ENCODE measurements around the gene GPT2.

Gene GPT2

DNA sequence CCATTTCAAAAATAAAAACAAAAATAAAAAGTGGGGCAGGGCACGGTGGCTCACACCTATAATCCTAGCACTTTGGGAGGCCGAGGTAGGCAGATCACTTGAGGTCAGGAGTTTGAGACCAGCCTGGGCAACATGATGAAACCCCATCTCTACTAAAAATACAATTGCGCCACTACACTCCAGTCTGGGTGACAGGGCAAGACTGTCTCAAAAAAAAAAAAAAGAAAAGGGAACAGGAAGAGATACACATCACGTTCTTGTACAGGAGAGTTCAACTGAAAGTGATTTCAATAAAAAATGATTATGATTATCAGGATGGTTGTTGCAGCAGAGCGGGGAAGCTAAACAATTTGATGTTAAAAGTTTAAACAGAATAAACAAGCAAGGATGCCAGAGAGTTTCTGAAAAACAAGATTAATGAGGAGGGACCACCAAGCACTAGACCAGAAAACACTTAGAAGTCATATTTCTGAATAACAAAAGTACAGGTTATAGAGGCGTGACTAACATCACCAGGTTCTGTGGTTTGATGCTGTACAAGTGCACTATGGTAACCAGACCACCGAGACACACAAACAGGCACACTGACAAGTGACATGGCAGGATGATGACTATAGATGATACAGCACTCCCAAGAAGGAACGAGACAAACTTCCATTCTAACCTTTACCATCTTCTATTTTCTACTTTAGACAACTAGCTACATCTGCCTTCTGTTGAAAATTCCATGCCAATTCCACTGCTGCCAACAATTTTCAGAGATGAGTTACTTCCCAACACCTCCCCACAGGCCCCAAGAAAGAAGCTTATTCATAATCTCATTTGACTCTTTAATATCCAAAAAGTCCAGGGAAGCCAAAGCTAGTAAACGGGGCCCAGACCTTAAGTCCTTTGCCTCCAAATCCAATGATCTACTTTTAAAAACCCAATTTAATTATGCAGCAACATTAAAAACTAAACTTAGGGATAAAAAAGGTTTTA lies 77.5 kb downstream of the GPT2 start:
- Mint-ChIP-seq H3K4me1 (ENCODE audit: low read depth in 2 of 2) (peaks cover 21 to 26% of the 10 kb centered on the region in 2 donors), H3K9me3 (no peaks in the 10 kb centered on the region), H3K4me3 (peak overlapping the region; percentile 26 to 46), H3K36me3 (ENCODE audit: insufficient read depth) (peaks cover 100% of the 10 kb centered on the region), H3K27ac (peak overlapping the region; percentile 74 to 95), H3K27me3 (no peaks in the 10 kb centered on the region)
- peak; percentile 96 for ATAC-seq (replicated peaks)
- DNase-seq, result peak; percentile 1 to 17 (median 9)

DNA sequence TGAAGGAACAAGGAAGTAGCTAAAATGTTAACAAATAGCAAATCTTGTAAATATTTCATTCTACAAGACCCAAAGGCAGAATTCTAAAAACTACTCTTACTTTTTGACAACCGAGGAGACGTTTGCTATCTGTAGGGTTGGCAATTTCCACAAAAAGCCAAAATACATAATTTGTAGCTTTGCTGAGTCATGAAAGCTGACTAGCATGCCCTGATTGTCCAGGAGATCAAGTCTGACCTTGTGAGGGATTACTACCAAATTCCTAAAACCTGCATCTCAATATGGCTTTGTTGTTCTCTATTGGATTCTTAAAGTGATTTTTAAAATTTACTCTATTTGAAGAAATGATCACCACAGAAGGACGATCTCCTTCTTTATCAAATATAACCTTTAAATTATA lies 78.5 kb downstream of the GPT2 start:
- peak overlapping the region; percentile 74 to 95 for H3K27ac Mint-ChIP-seq
- ATAC-seq (replicated peaks) (no peak), DNase-seq (no peak)
- H3K27me3 Mint-ChIP-seq, result no peaks in the 10 kb centered on the region
- H3K9me3 Mint-ChIP-seq, result no peaks in the 10 kb centered on the region
- peaks cover 100% of the 10 kb centered on the region for H3K36me3 Mint-ChIP-seq (ENCODE audit: insufficient read depth)
- H3K4me3 Mint-ChIP-seq, result peak overlapping the region; percentile 26 to 46
- peaks cover 28 to 32% of the 10 kb centered on the region in 2 donors for H3K4me1 Mint-ChIP-seq (ENCODE audit: low read depth in 2 of 2)

DNA sequence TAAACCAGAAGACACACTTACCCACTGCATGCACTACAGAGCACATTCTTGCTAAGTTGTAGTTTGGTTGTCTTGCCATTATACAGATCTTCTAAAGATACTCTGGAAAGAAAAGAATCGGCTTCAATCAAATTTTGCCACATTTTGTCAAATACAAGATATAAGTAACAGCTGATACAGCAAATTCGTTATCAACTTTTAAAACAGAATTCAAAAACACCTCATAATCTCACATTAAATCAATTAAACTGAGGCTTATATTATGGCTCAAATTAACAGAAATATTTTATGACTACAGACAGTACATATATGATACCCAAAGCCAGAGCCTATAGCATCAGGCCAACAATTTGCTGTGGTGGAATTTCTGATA lies 83.9 kb downstream of the GPT2 start:
- no peaks in the 10 kb centered on the region for H3K9me3 Mint-ChIP-seq
- no peaks in the 10 kb centered on the region for H3K27me3 Mint-ChIP-seq
- no peak for ATAC-seq (replicated peaks)
- H3K4me1 Mint-ChIP-seq (ENCODE audit: low read depth in 2 of 2), result peaks cover 25 to 40% of the 10 kb centered on the region in 2 donors
- no peak for DNase-seq
- peaks cover 98% of the 10 kb centered on the region for H3K36me3 Mint-ChIP-seq (ENCODE audit: insufficient read depth)
- H3K4me3 Mint-ChIP-seq, result no peak overlapping the region
- H3K27ac Mint-ChIP-seq, result no peak overlapping the region

DNA sequence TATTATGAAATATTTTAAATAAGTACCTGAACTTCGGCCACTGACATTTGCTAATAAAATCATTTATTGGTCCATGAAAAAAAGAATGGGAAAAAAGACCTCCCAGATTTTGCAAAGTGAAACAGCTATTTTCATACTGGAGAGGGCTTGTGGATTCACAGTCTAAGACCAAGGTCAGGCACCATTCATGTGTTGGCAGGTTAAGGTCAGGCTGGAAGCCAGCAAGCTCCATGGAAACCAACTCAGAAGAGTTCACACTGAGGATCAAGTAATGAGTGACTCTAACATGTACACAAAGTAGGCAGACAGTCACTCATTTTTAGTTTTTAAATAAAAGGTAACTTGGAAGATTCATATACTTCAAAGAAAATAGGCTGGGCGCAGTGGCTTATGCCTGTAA lies 85.9 kb downstream of the GPT2 start:
- Mint-ChIP-seq H3K4me1 (ENCODE audit: low read depth in 2 of 2) (peaks cover 31 to 42% of the 10 kb centered on the region in 2 donors), H3K4me3 (peak overlapping the region in 1 of 2 donors; percentile 40)

DNA sequence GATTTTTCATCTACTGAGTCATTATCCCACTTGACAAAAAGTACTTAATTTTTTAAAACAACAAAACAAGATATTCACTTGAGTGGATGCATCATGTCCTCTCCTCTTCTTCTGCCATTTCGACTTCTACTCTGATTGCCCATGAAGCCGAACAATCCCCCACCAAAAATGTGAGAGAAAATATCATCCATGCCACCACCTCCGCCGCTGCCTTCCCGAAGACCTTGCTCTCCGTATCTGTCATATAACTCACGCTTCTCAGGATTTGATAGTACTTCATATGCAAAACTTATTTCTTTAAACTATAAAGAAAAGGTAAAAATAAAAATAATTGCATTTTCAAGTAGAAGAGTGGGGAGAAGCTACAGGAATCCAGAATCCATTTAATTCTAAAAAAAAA lies 87.1 kb downstream of the GPT2 start:
- no peaks in the 10 kb centered on the region for H3K27me3 Mint-ChIP-seq
- peak overlapping the region; percentile 8 to 90 for H3K4me3 Mint-ChIP-seq
- H3K4me1 Mint-ChIP-seq (ENCODE audit: low read depth in 2 of 2), result peaks cover 31 to 46% of the 10 kb centered on the region in 2 donors
- H3K36me3 Mint-ChIP-seq (ENCODE audit: insufficient read depth), result peaks cover 83% of the 10 kb centered on the region
- DNase-seq, result no peak
- no peak for ATAC-seq (replicated peaks)
- peak overlapping the region; percentile 83 to 99 for H3K27ac Mint-ChIP-seq
- no peaks in the 10 kb centered on the region for H3K9me3 Mint-ChIP-seq

More for the DNA sequence above, 85.9 kb downstream of the GPT2 start:
- Mint-ChIP-seq H3K36me3 (ENCODE audit: insufficient read depth) (peaks cover 94% of the 10 kb centered on the region), H3K27me3 (no peaks in the 10 kb centered on the region), H3K9me3 (no peaks in the 10 kb centered on the region), H3K27ac (no peak overlapping the region)
- no peak for ATAC-seq (replicated peaks)
- no peak for DNase-seq

DNA sequence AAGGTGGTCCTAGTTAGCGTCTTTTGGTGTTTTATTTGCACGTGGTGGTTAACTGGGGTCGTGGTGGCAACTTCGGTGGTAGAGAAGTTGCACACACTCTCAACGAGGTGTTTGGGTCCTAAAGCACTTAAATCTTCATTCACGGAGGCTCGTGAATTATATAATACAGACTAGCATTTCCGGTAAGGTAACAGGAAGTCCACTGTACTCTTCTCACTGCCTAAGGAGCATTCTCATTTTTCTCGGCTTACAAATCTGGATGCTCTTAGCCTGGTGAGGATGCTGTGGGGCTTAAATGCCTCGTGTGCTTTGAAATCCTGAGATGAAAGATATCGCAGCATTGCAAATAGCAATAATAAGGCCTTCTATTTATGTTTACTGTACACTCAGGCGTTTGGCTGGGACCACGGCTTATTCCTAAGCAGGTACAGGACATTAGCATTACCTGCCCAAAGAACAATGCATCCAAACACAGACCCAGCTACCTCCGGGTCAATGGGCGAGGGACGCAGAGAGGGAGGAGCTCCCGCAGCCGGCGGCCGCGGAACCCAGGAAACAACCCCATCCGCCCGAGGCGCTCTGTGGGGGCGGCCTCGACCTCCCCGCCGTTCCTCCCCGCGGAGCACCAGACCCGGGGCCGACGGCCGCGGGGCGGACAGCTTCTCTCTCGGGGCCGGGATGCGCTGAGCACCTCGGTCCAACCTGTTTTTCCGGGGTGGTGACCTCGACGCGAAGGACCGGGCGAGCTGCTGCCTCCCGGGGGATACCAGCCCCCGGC lies 88.5 kb downstream of the GPT2 start:
- peak; percentile 28 to 44 (median 29) for DNase-seq
- Mint-ChIP-seq H3K27me3 (no peaks in the 10 kb centered on the region), H3K36me3 (ENCODE audit: insufficient read depth) (peaks cover 69% of the 10 kb centered on the region), H3K9me3 (no peaks in the 10 kb centered on the region), H3K4me1 (ENCODE audit: low read depth in 2 of 2) (peaks cover 24 to 40% of the 10 kb centered on the region in 2 donors), H3K4me3 (peak overlapping the region; percentile 90 to 91), H3K27ac (peak overlapping the region; percentile 99)
- peak; percentile 36 for ATAC-seq (replicated peaks)

DNA sequence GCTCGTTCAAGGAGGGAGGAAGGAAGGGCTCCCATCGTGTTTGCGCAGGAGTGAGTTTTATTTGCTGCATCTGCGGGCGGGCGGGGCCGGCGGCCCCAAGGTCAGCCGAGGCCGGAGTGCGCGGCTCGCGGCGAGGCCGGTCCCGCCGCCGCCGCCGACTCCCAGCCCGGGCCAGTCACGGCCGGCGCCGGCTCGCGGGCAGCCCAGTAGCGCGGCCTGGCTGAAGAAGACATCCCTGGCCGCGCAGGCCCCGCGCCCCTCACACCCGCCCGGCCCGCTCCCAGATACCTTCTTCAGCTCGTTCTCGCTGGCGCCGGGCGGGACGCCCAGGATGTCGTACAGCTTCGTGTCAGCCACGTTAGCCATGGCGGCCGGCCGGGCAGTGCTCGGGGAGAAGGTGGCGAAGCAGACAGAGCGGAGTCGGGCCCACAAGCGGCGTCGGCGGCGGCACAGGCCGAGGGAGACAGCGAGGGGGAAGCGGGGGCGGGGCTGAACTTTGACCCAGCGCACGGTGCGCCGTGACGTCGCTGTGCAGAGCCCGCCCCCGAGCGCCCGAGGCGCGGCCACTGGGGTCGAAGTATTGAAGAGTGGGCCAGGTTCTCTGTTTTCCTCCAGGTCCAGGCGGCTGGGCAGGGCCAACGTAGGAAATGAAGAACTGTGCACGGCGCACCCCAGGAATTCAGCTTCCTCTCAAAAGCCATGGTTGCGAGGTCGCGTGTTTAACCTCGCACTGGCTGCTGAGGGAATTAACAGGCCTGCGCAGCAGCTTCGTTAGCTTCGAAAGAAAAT lies 89.2 kb downstream of the GPT2 start, which contains the start of gene DNAJA2:
TSS of gene DNAJA2 (minus strand) at position 468 of the 789 bp plus-strand sequence. CDS start at position 366, 102 bp downstream.
- DNase-seq (peak; percentile 92 to 93 (median 92)), ATAC-seq (replicated peaks) (peak; percentile 90)
- peaks cover 61% of the 10 kb centered on the region for H3K36me3 Mint-ChIP-seq (ENCODE audit: insufficient read depth)
- peaks cover 24 to 37% of the 10 kb centered on the region in 2 donors for H3K4me1 Mint-ChIP-seq (ENCODE audit: low read depth in 2 of 2)
- H3K27ac Mint-ChIP-seq, result peak within 1 kb of the TSS; percentile 99
- no peaks in the 10 kb centered on the region for H3K27me3 Mint-ChIP-seq
- H3K4me3 Mint-ChIP-seq, result peak within 1 kb of the TSS; percentile 90 to 91
- no peaks in the 10 kb centered on the region for H3K9me3 Mint-ChIP-seq

DNA sequence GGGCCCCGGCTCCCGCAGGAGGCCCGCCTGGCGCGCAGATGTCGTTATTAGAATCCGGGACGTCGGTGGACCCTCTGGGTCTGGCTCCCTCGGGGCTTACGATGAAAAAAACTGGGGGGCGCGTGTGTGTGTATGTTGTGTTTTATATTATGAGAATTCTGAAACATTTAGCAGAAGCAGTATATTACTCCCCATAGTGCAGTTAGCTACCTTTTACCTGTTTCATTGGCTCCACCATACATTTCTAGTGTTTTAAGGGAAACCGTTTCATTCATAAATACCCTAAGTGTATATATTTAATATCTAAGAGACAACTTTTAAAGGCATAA lies 89.8 kb downstream of the GPT2 start:
- no peaks in the 10 kb centered on the region for H3K27me3 Mint-ChIP-seq
- peaks cover 56% of the 10 kb centered on the region for H3K36me3 Mint-ChIP-seq (ENCODE audit: insufficient read depth)
- peaks cover 21 to 31% of the 10 kb centered on the region in 2 donors for H3K4me1 Mint-ChIP-seq (ENCODE audit: low read depth in 2 of 2)
- no peak for DNase-seq
- peak; percentile 1 for ATAC-seq (replicated peaks)
- H3K9me3 Mint-ChIP-seq, result no peaks in the 10 kb centered on the region
- H3K4me3 Mint-ChIP-seq, result peak overlapping the region; percentile 90 to 91
- H3K27ac Mint-ChIP-seq, result peak overlapping the region; percentile 99

DNA sequence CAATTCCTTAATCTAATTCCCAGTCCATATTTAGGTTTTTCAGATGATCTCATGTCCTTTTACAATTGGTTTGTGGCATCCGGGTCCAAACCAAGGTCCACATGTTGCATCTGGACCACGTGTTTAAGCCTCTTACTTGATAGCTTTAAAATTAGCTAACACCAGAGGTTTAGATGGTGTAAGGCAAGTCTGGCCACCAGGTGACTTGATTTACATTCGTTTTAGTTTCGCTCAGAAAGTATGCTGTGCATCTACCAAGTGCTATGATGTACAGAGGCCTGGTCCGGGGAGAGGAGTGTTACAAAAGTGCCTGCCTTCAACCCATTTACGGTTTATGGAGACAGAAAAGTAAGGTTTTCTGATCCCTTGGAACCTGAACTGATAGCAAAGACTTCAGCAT lies 90.2 kb downstream of the GPT2 start:
- ATAC-seq (replicated peaks), result no peak
- Mint-ChIP-seq H3K27ac (peak overlapping the region; percentile 99), H3K9me3 (no peaks in the 10 kb centered on the region), H3K27me3 (no peaks in the 10 kb centered on the region), H3K4me1 (ENCODE audit: low read depth in 2 of 2) (peaks cover 21 to 28% of the 10 kb centered on the region in 2 donors), H3K4me3 (peak overlapping the region; percentile 90 to 91), H3K36me3 (ENCODE audit: insufficient read depth) (peaks cover 52% of the 10 kb centered on the region)
- peak; percentile 2 to 24 (median 3) for DNase-seq

DNA sequence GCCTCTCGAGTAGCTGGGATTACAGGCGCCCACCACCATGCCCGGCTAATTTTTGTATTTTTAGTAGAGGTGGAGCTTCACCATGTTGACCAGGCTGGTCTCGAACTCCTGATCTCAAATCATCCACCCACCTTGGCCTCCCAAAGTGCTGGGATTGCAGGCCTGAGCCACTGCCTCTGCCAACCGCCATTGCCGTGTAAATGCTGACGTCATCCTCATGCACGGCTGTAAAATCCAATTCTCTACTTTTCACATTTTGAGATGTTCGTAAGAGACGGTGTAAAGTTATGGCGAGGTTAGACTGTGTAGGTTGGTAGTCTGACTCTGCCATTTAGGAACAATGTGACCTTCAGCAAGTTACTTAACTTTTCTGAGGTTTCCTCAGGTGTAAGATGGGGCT lies 91.0 kb downstream of the GPT2 start:
- Mint-ChIP-seq H3K27ac (peak overlapping the region; percentile 99), H3K4me1 (ENCODE audit: low read depth in 2 of 2) (peaks cover 21 to 26% of the 10 kb centered on the region in 2 donors)

DNA sequence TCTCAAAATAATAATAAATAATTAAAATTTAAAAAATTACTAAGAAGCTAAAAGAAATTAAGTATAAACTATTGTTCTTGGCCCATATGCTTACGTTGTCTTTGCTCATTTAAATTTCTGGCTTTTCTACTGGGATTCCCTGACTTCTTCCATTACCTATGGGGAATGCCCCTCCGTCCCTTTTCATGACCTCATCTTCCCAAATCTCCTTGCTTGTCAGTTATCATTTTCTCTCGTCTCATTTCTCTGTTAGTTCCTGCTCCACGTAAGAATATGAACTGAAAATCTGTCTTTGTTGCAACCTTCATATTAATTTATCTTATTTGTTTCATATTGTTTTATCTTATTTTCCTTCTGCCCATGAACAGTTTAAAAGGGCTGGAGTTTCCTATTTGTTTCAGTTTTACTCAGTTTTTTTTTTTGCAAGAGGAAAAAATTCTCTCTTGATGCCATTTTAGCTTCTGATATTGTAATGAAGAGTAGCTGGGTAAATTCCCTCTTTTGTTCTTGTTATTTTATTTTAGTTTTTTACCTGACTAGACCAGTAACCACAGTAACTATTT lies 91.8 kb downstream of the GPT2 start:
- no peaks in the 10 kb centered on the region for H3K27me3 Mint-ChIP-seq
- no peak overlapping the region for H3K4me3 Mint-ChIP-seq
- H3K27ac Mint-ChIP-seq, result no peak overlapping the region
- H3K36me3 Mint-ChIP-seq (ENCODE audit: insufficient read depth), result peaks cover 35% of the 10 kb centered on the region
- DNase-seq, result no peak
- ATAC-seq (replicated peaks), result no peak
- no peaks in the 10 kb centered on the region for H3K9me3 Mint-ChIP-seq
- peaks cover 20 to 24% of the 10 kb centered on the region in 2 donors for H3K4me1 Mint-ChIP-seq (ENCODE audit: low read depth in 2 of 2)

More for the DNA sequence above, 91.0 kb downstream of the GPT2 start:
- H3K27me3 Mint-ChIP-seq, result no peaks in the 10 kb centered on the region
- H3K4me3 Mint-ChIP-seq, result peak overlapping the region; percentile 90 to 91
- no peaks in the 10 kb centered on the region for H3K9me3 Mint-ChIP-seq
- ATAC-seq (replicated peaks) (no peak), DNase-seq (no peak)
- H3K36me3 Mint-ChIP-seq (ENCODE audit: insufficient read depth), result peaks cover 44% of the 10 kb centered on the region

DNA sequence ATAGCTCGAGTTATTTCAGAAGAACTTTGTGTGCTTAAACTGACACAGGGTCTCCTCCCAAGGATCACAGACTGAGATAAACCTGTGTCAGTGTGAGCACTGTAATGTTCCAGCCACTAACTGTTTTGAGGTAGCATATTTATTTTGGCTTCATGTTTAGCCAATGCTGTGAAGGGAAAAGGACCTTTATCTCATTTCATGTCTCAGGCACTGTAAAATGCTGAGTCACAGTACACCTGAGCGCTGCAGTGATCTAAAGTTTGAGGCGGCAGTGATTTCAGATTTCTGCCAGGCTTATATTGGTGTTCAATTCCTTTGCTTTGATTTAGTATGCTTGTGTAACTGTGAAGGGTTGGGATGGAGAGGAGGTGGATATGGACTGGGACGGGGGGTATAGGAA lies 92.4 kb downstream of the GPT2 start:
- Mint-ChIP-seq H3K9me3 (no peaks in the 10 kb centered on the region), H3K27ac (peak overlapping the region in 1 of 2 donors; percentile 45), H3K4me1 (ENCODE audit: low read depth in 2 of 2) (peaks cover 17 to 20% of the 10 kb centered on the region in 2 donors), H3K4me3 (no peak overlapping the region), H3K36me3 (ENCODE audit: insufficient read depth) (peaks cover 30% of the 10 kb centered on the region), H3K27me3 (no peaks in the 10 kb centered on the region)
- ATAC-seq (replicated peaks) (no peak), DNase-seq (no peak)
